ENCODE measurements around the gene SLC23A2.

Gene SLC23A2

DNA sequence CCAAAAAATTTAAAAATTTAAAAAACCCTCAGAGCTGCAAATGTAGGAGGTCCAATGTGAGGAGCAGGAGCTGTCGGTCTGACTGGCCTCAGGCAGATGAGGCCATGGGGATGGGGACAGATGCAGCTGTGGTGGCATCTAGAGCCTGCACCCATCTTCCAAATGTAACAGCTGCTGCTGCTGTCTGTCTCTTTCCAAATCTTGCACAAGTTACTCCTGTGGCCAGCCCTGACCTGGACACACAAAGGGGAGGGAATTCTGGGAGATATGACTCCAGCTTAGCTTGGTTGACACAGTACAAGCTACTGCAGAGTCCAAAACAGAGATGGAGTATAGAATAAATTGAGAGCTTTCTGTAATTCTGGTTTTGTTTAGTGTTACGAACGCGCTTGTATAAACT, 164.4 kb downstream of the SLC23A2 start:
- H3K27ac ChIP-seq (ENCODE audit: low read length), result no peak overlapping the region

GRCh38 chr20:4836473-4836872, 164.8 kb downstream of the SLC23A2 start:
- H3K36me3 ChIP-seq (ENCODE audit: control insufficient read depth in 1 of 2, insufficient read depth in 2 of 2, low read length in 2 of 2), result no peaks in the 10 kb centered on the region
- H3K4me3 ChIP-seq (ENCODE audit: low read depth in 1 of 2, low read length in 2 of 2), result no peak overlapping the region
- H3K27me3 ChIP-seq (ENCODE audit: low read depth, low read length), result no peaks in the 10 kb centered on the region
- H3K9me3 ChIP-seq (ENCODE audit: control insufficient read depth in 1 of 2, low read length in 2 of 2), result no peaks in the 10 kb centered on the region
- no peak overlapping the region for H3K27ac ChIP-seq (ENCODE audit: low read length)
- H3K4me1 ChIP-seq (ENCODE audit: control insufficient read depth in 1 of 2, insufficient read depth in 2 of 2, low read length in 2 of 2), result peaks cover 0 to 13% of the 10 kb centered on the region in 2 donors

More for the DNA sequence above, 164.4 kb downstream of the SLC23A2 start:
- H3K9me3 ChIP-seq (ENCODE audit: control insufficient read depth in 1 of 2, low read length in 2 of 2), result no peaks in the 10 kb centered on the region
- no peaks in the 10 kb centered on the region for H3K27me3 ChIP-seq (ENCODE audit: low read depth, low read length)
- H3K36me3 ChIP-seq (ENCODE audit: control insufficient read depth in 1 of 2, insufficient read depth in 2 of 2, low read length in 2 of 2), result no peaks in the 10 kb centered on the region
- H3K4me1 ChIP-seq (ENCODE audit: control insufficient read depth in 1 of 2, insufficient read depth in 2 of 2, low read length in 2 of 2), result peaks cover 0 to 13% of the 10 kb centered on the region in 2 donors
- H3K4me3 ChIP-seq (ENCODE audit: low read depth in 1 of 2, low read length in 2 of 2), result no peak overlapping the region

GRCh38 chr20:4835244-4836177, 165.8 kb downstream of the SLC23A2 start:
- no peak overlapping the region for H3K4me3 ChIP-seq (ENCODE audit: low read depth in 1 of 2, low read length in 2 of 2)
- peaks cover 0 to 13% of the 10 kb centered on the region in 2 donors for H3K4me1 ChIP-seq (ENCODE audit: control insufficient read depth in 1 of 2, insufficient read depth in 2 of 2, low read length in 2 of 2)
- no peaks in the 10 kb centered on the region for H3K9me3 ChIP-seq (ENCODE audit: control insufficient read depth in 1 of 2, low read length in 2 of 2)
- no peaks in the 10 kb centered on the region for H3K27me3 ChIP-seq (ENCODE audit: low read depth, low read length)
- no peak overlapping the region for H3K27ac ChIP-seq (ENCODE audit: low read length)
- H3K36me3 ChIP-seq (ENCODE audit: control insufficient read depth in 1 of 2, insufficient read depth in 2 of 2, low read length in 2 of 2), result no peaks in the 10 kb centered on the region

DNA sequence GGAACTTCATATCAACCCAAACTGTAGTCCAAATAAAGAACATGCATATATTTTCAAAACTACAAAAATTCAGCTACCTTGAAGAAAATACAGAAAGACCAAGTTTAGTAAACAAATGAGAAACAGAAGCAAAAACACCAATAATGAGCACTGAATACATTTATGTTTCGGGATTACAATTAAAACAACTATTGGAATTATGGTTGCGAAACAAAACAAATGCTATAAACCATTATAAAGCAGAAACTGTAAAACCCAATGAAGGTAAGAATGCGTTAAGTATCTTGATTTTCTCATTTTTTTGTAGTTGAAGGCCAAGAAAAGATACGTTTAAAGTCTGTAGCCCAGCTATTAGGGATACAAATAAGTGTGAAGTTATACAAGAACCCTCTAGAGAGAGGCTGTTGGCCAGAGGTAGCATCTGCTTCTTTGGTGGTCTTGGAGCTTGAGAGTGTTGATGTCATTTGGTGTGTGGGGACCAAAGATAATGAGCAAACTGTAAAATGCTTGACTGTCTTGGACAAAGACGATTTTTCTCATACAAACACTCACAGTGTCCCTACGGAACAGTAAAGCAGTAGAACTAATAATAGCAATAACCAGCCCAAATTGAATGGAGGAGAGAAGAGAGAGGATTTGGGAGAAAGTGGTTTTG, 168.1 kb downstream of the SLC23A2 start:
- H3K36me3 ChIP-seq (ENCODE audit: control insufficient read depth in 1 of 2, insufficient read depth in 2 of 2, low read length in 2 of 2), result no peaks in the 10 kb centered on the region
- no peaks in the 10 kb centered on the region for H3K27me3 ChIP-seq (ENCODE audit: low read depth, low read length)
- peaks cover 0 to 13% of the 10 kb centered on the region in 2 donors for H3K4me1 ChIP-seq (ENCODE audit: control insufficient read depth in 1 of 2, insufficient read depth in 2 of 2, low read length in 2 of 2)
- no peaks in the 10 kb centered on the region for H3K9me3 ChIP-seq (ENCODE audit: control insufficient read depth in 1 of 2, low read length in 2 of 2)
- no peak overlapping the region for H3K27ac ChIP-seq (ENCODE audit: low read length)
- no peak overlapping the region for H3K4me3 ChIP-seq (ENCODE audit: low read depth in 1 of 2, low read length in 2 of 2)

- no peak overlapping the region for H3K27ac ChIP-seq (ENCODE audit: low read length)
- H3K9me3 ChIP-seq (ENCODE audit: control insufficient read depth in 1 of 2, low read length in 2 of 2), result no peaks in the 10 kb centered on the region
- no peak overlapping the region for H3K4me3 ChIP-seq (ENCODE audit: low read depth in 1 of 2, low read length in 2 of 2)
- no peaks in the 10 kb centered on the region for H3K36me3 ChIP-seq (ENCODE audit: control insufficient read depth in 1 of 2, insufficient read depth in 2 of 2, low read length in 2 of 2)
- H3K4me1 ChIP-seq (ENCODE audit: control insufficient read depth in 1 of 2, insufficient read depth in 2 of 2, low read length in 2 of 2), result peaks cover 0 to 9% of the 10 kb centered on the region in 2 donors
- no peaks in the 10 kb centered on the region for H3K27me3 ChIP-seq (ENCODE audit: low read depth, low read length)
These were observed 168.8 kb downstream of the SLC23A2 start for GRCh38 chr20:4832469-4832868.

DNA sequence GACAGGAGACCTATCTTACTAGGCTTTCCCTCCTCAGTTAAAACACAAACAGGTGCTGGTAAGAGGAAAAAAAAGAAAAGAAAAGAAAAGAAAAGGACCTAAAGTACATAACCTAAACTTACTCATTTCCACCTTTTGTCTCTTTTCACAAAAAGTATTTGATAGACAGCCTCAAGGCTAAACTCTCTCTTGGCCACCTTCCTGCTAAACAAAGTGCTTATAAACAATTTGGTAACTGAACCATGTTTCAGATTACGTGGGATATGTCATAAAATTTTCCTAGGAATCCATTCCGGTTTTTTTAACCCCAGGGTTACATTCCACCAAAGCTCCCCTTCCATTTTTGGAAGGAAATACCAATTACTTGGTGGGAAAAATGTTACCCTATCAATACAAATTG, 170.6 kb downstream of the SLC23A2 start:
- Histone ChIP-seq H3K36me3 (ENCODE audit: control insufficient read depth in 1 of 2, insufficient read depth in 2 of 2, low read length in 2 of 2) (no peaks in the 10 kb centered on the region), H3K27ac (ENCODE audit: low read length) (no peak overlapping the region), H3K4me1 (ENCODE audit: control insufficient read depth in 1 of 2, insufficient read depth in 2 of 2, low read length in 2 of 2) (no peaks in the 10 kb centered on the region), H3K4me3 (ENCODE audit: low read depth in 1 of 2, low read length in 2 of 2) (no peak overlapping the region), H3K9me3 (ENCODE audit: control insufficient read depth in 1 of 2, low read length in 2 of 2) (no peaks in the 10 kb centered on the region), H3K27me3 (ENCODE audit: low read depth, low read length) (no peaks in the 10 kb centered on the region)

- no peaks in the 10 kb centered on the region for H3K9me3 ChIP-seq (ENCODE audit: control insufficient read depth in 1 of 2, low read length in 2 of 2)
- H3K36me3 ChIP-seq (ENCODE audit: control insufficient read depth in 1 of 2, insufficient read depth in 2 of 2, low read length in 2 of 2), result no peaks in the 10 kb centered on the region
- H3K27ac ChIP-seq (ENCODE audit: low read length), result no peak overlapping the region
- H3K4me3 ChIP-seq (ENCODE audit: low read depth in 1 of 2, low read length in 2 of 2), result no peak overlapping the region
- no peaks in the 10 kb centered on the region for H3K27me3 ChIP-seq (ENCODE audit: low read depth, low read length)
- H3K4me1 ChIP-seq (ENCODE audit: control insufficient read depth in 1 of 2, insufficient read depth in 2 of 2, low read length in 2 of 2), result no peaks in the 10 kb centered on the region
These were observed 171.1 kb downstream of the SLC23A2 start for GRCh38 chr20:4830259-4830658.

GRCh38 chr20:4829514-4830215, 171.6 kb downstream of the SLC23A2 start:
- H3K27ac ChIP-seq (ENCODE audit: low read length), result peak overlapping the region; percentile 41
- H3K4me1 ChIP-seq (ENCODE audit: control insufficient read depth in 1 of 2, insufficient read depth in 2 of 2, low read length in 2 of 2), result peaks cover 0 to 2% of the 10 kb centered on the region in 2 donors
- no peaks in the 10 kb centered on the region for H3K27me3 ChIP-seq (ENCODE audit: low read depth, low read length)
- no peaks in the 10 kb centered on the region for H3K9me3 ChIP-seq (ENCODE audit: control insufficient read depth in 1 of 2, low read length in 2 of 2)
- no peak overlapping the region for H3K4me3 ChIP-seq (ENCODE audit: low read depth in 1 of 2, low read length in 2 of 2)
- H3K36me3 ChIP-seq (ENCODE audit: control insufficient read depth in 1 of 2, insufficient read depth in 2 of 2, low read length in 2 of 2), result no peaks in the 10 kb centered on the region

DNA sequence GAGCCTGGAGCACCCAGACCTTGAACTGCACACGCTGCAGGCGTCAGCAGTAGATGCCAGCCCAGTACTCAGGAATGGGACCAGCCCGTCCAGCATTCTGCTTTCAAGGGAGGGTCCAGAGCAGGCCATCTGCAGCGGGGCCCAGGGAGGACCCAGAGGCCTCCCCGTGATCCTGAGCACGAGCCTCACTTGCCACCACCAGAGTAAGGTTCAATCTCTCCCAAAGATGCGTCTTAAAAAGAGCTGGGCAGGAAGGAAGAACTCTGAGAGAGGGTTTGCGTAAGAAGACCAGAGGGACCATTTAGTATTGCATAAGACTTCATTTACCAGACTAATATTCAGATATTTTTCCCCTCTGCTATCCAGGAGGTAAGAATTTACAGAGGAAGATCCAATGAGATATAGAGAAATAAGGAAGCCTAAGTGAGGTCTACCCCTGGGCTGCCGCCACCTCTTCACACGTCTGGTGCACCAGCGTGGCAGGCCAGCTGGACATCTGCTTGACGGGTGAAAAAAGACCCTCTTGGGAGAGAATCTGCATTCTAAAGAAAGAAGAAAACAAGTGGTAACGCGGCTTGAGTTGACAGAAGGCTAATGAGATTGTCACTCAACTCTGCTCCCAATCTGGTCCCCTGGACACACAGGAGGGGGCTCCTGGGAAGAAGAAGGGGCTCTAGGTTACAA, 172.3 kb downstream of the SLC23A2 start:
- Histone ChIP-seq H3K27me3 (ENCODE audit: low read depth, low read length) (no peaks in the 10 kb centered on the region), H3K36me3 (ENCODE audit: control insufficient read depth in 1 of 2, insufficient read depth in 2 of 2, low read length in 2 of 2) (no peaks in the 10 kb centered on the region), H3K4me3 (ENCODE audit: low read depth in 1 of 2, low read length in 2 of 2) (no peak overlapping the region), H3K9me3 (ENCODE audit: control insufficient read depth in 1 of 2, low read length in 2 of 2) (no peaks in the 10 kb centered on the region), H3K27ac (ENCODE audit: low read length) (peak overlapping the region; percentile 41), H3K4me1 (ENCODE audit: control insufficient read depth in 1 of 2, insufficient read depth in 2 of 2, low read length in 2 of 2) (peaks cover 0 to 9% of the 10 kb centered on the region in 2 donors)

DNA sequence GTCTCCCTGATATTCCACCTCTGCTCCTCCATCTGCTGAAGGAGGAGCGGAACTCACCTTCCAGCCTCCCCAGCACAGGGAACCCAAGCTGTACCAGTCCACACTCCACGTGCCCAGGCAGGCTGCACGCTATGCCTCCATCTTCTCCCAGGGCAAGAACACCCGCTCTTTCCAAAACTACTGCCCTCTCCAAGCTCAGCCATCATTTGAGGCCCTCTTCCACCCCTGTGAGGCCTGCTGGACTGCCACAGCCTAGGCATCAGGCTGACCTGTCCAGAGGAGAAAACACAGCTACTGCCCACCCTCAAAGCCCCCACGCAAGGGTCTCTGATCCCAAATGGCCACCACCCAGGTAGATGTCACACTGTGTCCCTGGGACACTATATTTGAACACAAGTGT, 179.7 kb downstream of the SLC23A2 start:
- H3K4me1 ChIP-seq (ENCODE audit: control insufficient read depth in 1 of 2, insufficient read depth in 2 of 2, low read length in 2 of 2), result peaks cover 0 to 31% of the 10 kb centered on the region in 2 donors
- peak overlapping the region; percentile 59 to 91 for H3K4me3 ChIP-seq (ENCODE audit: low read depth in 1 of 2, low read length in 2 of 2)
- H3K27ac ChIP-seq (ENCODE audit: low read length), result peak overlapping the region; percentile 35
- H3K9me3 ChIP-seq (ENCODE audit: control insufficient read depth in 1 of 2, low read length in 2 of 2), result no peaks in the 10 kb centered on the region
- H3K36me3 ChIP-seq (ENCODE audit: control insufficient read depth in 1 of 2, insufficient read depth in 2 of 2, low read length in 2 of 2), result no peaks in the 10 kb centered on the region
- H3K27me3 ChIP-seq (ENCODE audit: low read depth, low read length), result no peaks in the 10 kb centered on the region

Measured in muscle layer of duodenum (tissue), 2 donors.